Coronary artery (tissue), 2 donors: Measurements from ENCODE around the gene GALNT17.
"Not testable (repeated sequence)": the region's sequence is repeated elsewhere in the genome, so short reads cannot be mapped to it uniquely, and the experiment has no call there.

Experiments used
- DNase-seq: peaks from one replicate; pipeline ENCODE4 v3.0.0-alpha.2; 2017; ENCODE audit warnings: low spot score
- H3K27ac ChIP-seq, 2 donors: fragments of 200-600 bp; sonication (generic); one replicate each; pipeline ENCODE4 v1.5.1; 2016 to 2019
- H3K4me3 ChIP-seq: fragments of 200-600 bp; sonication (generic); 2 replicates; pipeline ENCODE4 v1.5.1; 2016; ENCODE audit warnings: mild to moderate bottlenecking, moderate library complexity
- TF ChIP-seq, protein P1 (sequence below): fragments of 200-600 bp; sonication (generic); IDR thresholded peaks from one replicate; pipeline ENCODE4 v1.5.1; 2019; ENCODE audit warnings: antibody characterized with exemption

GALNT17 gene

DNA sequence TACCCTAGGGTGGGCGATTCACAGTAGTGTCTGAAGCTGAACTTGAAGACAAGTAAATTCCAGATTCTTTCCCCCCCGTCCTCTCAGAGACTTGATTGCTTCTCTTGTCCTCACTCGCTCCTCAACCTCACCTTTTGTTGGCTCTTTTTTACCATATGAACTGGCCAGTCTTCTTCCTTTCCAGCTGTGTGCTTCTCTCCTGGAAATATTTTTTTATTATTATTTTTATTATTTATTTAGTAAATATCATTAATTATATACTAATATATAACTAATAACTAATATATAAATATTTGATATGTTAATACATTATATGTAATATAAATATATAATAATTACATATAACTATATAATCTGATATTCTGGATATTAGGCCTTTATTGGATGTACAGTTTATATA is 484.3 kb downstream of the GALNT17 start:
- TF ChIP-seq, protein P1, sequence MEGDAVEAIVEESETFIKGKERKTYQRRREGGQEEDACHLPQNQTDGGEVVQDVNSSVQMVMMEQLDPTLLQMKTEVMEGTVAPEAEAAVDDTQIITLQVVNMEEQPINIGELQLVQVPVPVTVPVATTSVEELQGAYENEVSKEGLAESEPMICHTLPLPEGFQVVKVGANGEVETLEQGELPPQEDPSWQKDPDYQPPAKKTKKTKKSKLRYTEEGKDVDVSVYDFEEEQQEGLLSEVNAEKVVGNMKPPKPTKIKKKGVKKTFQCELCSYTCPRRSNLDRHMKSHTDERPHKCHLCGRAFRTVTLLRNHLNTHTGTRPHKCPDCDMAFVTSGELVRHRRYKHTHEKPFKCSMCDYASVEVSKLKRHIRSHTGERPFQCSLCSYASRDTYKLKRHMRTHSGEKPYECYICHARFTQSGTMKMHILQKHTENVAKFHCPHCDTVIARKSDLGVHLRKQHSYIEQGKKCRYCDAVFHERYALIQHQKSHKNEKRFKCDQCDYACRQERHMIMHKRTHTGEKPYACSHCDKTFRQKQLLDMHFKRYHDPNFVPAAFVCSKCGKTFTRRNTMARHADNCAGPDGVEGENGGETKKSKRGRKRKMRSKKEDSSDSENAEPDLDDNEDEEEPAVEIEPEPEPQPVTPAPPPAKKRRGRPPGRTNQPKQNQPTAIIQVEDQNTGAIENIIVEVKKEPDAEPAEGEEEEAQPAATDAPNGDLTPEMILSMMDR: no peak
- Histone ChIP-seq H3K4me3 (no peak overlapping the region), H3K27ac (peak overlapping the region; percentile 71)
- no peak for DNase-seq

DNA sequence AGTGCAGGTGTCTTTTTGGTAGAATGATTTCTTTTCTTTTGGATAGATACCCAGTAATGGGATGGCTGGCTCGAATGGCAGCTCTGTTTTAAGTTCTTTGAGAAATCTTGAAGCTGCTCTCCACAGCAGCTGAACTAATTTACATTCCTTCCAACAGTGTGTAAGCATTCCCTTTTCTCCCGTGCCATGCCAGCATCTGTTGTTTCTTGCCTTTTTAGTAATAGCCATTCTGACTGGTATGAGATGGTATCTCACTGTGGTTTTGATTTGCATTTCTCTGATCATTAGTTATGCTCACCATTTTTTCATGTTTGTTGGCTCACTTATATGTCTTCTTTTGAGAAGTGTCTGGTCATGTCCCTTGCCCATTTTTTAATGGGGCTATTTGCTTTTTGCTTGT is 486.3 kb downstream of the GALNT17 start:
- no peak overlapping the region for H3K27ac ChIP-seq
- no peak overlapping the region for H3K4me3 ChIP-seq
- TF ChIP-seq, protein P1: no peak
- DNase-seq: no peak

- no peak overlapping the region for H3K27ac ChIP-seq
- H3K4me3 ChIP-seq: no peak overlapping the region
- peak; percentile 12 for DNase-seq
- TF ChIP-seq, protein P1: no peak
These were observed 493.6 kb downstream of the GALNT17 start for GRCh38 chr7:71625545-71625944.

- no peak overlapping the region for H3K4me3 ChIP-seq
- TF ChIP-seq, protein P1: no peak
- no peak overlapping the region for H3K27ac ChIP-seq
- DNase-seq: no peak
These were observed 494.3 kb downstream of the GALNT17 start for GRCh38 chr7:71626206-71626605.

DNA sequence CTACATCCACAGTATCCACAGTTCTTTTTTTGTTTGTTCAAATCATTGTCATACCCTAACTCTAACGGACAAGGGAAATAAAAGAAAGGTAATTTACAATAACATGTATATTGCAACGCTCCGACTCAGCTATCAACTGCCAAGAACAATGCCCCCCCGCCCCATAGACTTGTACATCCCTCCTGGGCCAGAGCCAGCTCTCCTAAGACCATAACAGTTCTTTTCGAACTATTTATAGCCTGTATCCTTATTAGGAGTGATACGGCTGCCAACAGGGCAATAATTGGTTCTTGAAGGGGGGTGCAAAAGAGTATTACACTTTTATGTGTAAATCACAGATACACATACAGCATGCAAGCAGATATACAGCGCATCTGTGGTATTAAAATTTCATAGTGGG is 495.7 kb downstream of the GALNT17 start:
- Histone ChIP-seq H3K4me3 (no peak overlapping the region), H3K27ac (no peak overlapping the region)
- TF ChIP-seq, protein P1: no peak
- DNase-seq: peak; percentile 12

- TF ChIP-seq, protein P1: no peak
- peak overlapping the region in 1 of 2 donors; percentile 60 for H3K27ac ChIP-seq
- no peak overlapping the region for H3K4me3 ChIP-seq
- peak; percentile 17 for DNase-seq
These were observed 498.6 kb downstream of the GALNT17 start for GRCh38 chr7:71630516-71630915.

- TF ChIP-seq, protein P1: no peak
- peak overlapping the region; percentile 29 for H3K4me3 ChIP-seq
- peak overlapping the region; percentile 17 to 77 for H3K27ac ChIP-seq
- DNase-seq: peak; percentile 58
These were observed 501.6 kb downstream of the GALNT17 start for GRCh38 chr7:71633551-71634008.

- H3K27ac ChIP-seq, H3K4me3 ChIP-seq, DNase-seq: not testable (repeated sequence)
These were observed 503.9 kb downstream of the GALNT17 start for GRCh38 chr7:71635849-71636248.
